GM19193 (cell line): ENCODE measurements around the gene CPT1B.

Source experiments
- POLR2A ChIP-seq: IDR thresholded peaks from 4 replicates; pipeline ENCODE4 v1.6.1; 2011; ENCODE audit not compliant: insufficient read depth, insufficient read length; ENCODE audit errors: extremely low read depth

Gene CPT1B

DNA sequence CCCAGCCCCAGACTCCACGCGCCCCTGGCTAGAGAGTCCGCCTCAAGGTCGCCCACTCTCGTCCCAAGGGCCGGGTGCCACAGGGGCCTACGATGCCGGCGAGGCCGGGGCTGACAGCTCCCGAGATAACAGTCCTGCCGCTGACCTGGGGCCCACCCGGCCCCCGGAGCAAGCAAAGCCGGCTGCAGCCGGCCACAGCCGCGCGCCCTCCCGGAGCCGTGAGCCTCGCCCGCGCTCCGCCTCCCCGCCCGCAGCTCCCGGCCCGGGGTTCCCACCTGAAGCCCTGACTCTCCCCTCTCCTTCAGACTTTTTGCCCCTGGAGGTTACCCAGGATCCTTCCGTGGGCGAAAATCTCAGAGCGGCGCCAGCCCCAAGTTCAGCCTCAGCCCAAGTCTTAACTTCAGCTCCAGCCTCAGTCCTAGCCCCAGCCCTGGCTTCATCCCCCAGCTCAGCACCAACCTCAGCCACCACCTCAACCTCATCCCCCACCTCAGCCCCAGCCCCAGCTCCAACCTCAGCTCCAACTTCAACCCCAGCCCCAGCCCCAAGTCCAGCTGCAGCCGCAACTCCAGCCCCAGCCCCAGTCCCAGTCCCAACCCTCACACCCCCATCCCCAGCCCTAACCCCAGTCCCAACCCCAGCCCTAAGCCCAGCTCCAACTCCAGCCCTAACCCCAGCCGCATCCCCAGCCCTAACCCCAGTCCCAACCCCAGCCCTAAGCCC, 30.8 kb downstream of the CPT1B start:
- no peak for TF ChIP-seq POLR2A

DNA sequence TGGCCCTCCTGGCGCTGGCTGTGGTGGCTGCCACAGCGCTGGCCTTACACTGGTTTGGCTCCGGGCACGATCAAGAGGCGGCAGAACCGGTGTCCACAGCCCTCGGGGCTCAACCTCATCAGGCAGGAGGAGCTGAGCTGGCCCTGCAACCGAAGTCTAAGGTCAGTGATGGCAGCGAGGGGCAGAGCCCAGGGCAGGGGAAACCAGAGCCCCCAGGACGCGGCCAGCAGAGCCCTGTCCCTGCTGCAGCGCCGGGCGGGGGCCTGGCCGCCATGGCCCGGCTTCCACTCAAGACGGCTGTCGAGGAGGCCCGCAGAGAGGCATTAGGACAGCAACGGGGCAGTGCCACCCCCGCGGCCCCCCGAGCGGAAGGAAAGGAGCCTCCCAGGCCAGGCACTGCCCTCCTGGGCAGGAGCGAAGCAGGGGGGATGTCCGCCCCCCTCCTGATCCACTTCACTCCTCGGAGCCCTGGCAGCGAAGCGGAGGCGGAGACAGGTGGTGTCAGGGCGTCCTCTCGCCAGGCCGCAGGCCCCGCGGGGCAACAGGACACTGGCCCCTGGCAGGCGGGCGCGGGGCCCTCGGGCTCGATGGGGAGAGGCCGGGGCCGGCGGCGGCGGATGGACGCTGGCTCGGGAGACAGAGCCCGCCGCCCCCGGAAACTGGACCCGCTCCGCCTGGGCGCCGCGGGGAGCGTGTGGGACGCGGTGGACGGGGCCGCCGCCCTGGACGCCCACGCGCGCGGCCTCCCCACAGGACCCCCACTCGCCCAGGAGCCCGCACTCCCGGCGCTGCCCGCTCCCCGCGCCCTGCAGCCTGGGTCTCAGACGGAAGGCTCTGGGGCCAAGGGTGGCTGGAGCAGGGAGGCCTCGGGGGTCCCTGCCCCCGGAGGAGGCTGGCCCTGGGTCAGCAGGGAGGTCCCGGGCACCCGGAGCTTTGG, 31.6 kb downstream of the CPT1B start:
- TF ChIP-seq POLR2A = no peak

DNA sequence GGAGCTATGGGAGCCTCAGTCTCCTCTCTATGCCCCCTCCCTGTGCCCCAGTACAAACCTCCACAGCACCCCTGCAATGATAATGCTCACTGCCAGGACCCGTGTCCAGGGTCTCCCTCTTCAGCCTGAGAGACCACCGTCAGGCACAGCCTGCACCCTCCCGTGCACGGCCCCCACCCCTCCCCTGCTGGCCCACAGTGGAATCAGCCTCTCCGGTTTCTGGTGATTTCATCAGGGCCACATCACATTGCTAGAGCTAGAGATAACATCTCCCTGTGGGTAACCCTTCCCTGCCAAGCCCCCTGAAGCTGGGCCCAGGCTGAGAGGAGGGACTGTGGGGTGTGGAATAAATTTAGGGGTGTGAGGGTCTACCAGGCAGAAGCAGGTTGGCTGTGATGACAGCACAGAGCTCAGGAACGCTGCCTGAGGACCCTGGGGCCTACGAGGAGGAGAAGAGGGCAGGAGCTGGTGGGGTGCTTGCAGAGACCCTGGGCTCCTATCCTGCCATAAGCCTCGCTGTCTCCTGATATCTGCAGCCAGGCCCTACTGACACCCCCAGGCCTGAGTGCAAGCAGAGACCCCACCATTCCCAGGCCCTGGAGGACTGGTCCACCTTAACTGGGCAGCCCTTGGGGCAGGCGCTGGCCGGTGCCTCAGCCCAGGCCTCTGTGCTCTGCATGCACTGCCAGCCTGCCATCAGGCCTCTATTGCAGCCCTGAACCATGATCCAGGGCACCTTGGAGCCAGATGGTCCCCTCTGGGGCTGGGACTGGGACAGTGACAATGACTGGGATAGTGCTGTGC, 32.5 kb downstream of the CPT1B start, which contains the start of gene KLHDC7B:
Gene KLHDC7B (plus strand): TSS at position 378 of the 804 bp plus-strand sequence. CDS start 345 bp downstream, at position 723.
- TF ChIP-seq POLR2A = no peak

DNA sequence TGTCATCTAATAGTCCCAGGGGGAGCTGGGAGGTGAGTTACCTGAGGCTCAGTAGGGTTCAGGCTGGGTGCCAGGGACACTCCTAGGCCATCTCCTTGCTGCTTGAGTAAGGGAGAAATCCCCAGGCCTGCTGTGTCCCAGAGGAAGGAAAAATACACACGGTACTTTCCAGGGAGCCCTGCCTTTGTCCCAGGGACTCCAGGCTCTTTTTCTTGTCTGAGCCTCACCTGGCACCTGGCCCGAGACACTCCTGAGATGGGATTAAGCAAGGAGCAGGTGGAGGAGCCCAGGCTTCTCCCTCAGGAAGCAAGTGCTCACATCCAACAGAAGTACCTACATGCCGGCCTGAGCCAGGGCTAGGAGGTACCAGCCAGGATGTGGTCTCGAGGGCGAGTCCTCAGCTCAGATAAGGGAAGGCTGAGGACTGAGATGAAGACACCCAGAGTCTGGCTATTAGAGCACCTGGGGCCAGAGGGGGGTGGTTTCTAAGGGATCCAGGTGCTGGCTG, 33.4 kb downstream of the CPT1B start:
- TF ChIP-seq POLR2A = no peak

DNA sequence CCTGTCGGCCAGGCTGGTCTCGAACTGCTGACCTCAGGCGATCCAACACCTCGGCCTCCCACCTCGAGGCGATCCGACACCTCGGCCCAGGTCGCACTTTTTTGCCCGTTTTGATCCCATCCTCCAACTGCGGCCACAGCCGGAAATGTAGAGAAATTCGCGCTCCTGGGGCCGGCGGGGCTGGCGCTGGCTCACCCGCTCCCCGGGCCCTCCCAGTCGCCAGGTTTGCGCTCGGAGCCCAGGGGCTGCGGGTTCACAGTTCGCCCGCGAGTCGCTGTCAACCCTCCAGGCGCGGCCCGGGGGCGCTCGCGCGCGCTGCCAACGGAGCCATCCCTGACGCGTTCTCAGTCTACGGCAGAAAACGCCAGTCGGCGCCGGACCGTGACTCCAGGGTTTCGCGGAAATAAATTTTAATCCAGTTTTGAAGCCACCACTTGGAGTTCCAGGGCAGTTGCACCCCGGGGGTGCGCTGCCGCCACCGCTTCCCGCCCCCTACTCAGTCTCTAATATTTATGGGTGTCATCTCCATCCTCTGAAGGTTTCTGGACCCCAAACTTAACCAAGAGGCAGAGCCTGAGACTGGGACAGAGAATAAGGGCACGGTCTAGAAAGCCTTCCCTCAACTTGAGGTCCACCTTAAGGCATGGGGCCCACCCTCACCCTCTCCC, 34.0 kb downstream of the CPT1B start:
- peak; percentile 60 for TF ChIP-seq POLR2A

DNA sequence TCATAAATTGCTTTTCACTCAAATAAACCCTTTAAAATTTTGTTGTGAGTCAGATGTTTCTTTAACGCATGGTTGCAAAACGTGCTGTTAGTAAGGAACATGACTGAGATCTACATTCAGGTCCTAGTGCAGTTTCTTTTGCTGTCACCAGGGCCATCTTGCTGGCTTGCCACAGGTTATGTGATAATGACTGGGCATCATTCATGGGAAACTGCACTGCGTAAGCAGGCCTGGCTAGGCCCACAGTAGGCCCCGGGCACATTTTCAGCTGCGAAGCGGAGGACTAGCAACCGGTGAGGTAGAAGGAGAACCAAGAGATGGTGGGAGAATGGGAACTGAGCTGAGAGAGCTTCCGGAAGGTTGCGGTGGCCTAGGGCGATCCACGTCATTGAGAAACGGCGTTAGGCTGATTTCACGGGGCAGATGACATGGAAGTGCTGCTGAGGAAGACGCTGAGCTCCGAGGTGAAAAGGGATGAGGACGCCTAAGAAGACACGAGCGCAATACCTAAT, 35.8 kb downstream of the CPT1B start:
- TF ChIP-seq POLR2A = peak; percentile 68

DNA sequence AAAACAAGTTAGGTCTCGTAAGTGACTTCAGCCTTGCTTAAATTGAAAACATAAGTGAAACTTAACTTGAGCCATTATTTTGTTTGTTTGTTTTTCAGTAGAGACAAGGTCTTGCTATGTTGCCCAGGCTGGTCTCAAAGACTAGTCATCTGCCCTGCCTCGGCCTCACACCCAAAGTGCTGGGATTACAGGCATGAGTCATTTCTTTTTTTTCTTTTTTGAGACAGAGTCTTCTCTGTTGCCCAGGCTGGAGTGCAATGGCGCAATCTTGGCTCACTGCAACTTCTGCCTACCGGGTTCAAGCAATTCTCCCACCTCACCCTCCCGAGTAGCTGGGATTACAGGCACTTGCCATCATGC, 36.6 kb downstream of the CPT1B start:
- TF ChIP-seq POLR2A = peak; percentile 37

DNA sequence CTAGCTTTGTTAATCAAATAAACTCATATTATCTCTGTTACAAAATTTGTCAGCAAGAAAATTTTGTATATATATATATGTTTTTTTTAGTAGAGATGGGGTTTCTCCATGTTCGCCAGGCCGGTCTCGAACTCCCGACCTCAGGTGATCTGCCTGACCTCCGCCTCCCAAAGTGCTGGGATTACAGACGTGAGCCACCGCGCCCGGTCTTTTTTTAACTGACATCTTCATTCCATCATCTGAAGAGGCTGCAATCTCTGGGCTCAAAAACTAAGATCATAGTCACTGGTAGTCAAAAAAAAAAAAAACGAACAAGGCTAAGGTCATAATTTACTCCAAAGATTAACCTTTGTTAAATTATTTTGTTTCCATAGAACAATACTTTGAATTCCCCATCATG, 37.8 kb downstream of the CPT1B start:
- no peak for TF ChIP-seq POLR2A

DNA sequence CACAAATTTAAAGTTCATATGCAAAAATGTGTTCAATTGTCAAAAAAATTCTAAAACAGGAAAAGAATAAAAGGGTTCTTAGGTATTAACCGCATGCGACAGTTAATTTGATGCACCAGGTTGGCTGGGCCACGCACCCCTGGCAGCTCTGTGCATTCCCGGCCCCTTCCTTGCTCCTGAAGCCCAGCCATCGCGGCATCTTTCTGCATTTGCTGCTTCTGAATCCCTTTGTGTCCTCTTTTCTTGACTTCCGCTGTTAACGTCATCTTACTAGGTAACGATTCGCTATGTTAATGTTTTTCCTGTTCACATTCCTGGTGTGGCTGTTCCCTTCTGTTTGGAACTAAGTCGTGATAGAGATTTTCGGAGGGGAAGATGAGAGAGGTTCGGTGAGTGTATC, 40.5 kb downstream of the CPT1B start:
- no peak for TF ChIP-seq POLR2A

DNA sequence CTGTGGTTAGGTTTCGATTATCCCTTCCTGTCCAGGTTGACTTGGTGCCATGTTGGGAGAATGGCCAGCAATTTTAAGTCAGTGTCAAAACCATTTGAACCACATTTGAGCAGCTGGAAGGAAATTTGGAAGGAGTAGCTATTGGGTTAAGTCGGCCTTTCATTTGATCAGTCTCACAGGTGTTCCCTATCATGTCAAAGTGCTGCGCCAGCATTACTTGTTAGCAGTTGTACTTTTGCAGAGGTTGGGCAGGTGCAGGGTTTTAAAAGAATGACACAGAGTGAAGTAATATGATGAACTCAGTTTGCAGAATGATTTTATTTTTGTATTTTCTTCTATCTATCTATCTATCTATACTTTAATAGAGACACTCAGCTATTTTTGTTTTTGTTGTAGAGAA, 42.0 kb downstream of the CPT1B start:
- TF ChIP-seq POLR2A = no peak

DNA sequence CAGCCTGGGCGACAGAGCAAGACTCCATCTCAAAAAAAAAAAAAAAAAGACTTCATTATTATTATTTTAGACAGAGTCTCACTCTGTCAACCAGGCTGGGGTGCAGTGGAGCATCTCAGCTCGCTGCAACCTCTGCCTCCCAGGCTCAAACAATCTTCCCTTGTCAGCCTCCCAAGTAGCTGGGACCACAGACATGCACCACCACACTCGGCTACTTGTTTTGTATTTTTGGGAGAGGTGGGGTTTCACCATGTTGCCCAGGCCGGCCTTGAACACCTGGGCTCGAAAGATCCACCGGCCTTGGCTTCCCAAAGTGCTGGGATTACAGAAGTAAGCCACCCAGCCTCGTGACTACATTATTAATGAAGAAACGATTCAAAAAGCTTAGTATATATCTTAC, 43.1 kb downstream of the CPT1B start:
- TF ChIP-seq POLR2A = no peak

DNA sequence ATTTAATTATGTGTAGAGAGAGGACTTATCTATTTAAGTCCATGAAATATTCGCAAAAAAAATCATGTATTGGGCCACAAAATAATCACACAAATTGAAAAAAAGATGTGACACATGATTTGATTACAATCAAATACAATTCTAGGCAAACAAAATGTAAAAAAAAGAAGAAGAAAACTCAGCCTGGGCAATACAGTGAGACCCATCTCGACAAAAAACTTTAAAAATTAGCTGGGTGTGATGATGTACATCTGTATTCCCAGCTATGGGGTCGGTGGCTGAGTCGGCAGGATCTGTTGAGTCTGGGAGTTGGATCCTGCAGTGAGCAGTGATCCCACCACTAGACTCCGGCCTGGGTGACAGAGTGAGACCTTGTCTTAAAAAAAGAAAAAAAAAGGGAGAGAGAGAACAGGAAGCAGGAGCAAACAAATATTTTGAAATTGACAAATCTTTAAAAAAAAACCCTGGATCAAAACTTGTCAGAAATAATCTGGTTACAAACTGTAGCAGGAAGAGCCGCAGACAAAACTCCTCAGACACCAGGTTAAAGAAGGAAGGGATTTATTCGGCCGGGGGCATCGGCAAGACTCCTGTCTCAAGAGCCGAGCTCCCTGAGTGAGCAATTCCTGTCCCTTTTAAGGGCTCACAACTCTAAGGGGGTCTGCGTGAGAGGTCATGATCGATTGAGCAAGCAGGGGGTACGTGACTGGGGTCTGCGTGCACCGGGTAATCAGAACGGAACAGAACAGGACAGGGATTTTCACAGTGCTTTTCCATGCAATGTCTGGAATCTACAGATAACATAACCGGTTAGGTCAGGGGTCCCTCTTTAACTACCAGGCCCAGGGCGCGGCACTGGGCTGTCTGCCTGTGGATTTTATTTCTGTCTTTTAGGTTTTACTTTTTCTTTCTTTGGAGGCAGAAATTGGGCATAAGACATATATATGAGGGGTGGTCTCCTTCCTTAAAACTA, 45.1 kb downstream of the CPT1B start:
- peak; percentile 34 for TF ChIP-seq POLR2A
